Activated CD8-positive, alpha-beta T cell treated with anti-CD3 and anti-CD28 coated beads for 36 hours (primary cell): Measurements from ENCODE around the gene FRYL. TPM values are rescaled to one million over a fixed set of nuclear protein-coding genes. Genes with fewer than 3 reads are reported as not detected.
A peak's percentile ranks its signal among the peaks of the same experiment; 100 is the strongest.
"Not testable (repeated sequence)": the region's sequence is repeated elsewhere in the genome, so short reads cannot be mapped to it uniquely, and the experiment has no call there.

Source experiments
- ATAC-seq: fragments of 200-7000 bp; cut with Tn5 transposase; one replicate; pipeline ENCODE4 v1.10.0; 2021; ENCODE audit warnings: mild to moderate bottlenecking, moderate library complexity
- CTCF ChIA-PET: fragments of 350-600 bp; sonication (Branson Sonifier 250); formaldehyde crosslinking; loops from one replicate; lab custom pipeline; 2021; ENCODE audit warnings: antibody characterized with exemption; lab: Charles Lee
- POLR2A ChIA-PET: fragments of 350-600 bp; sonication (Branson Sonifier 250); formaldehyde crosslinking; loops from one replicate; lab custom pipeline; 2021; ENCODE audit warnings: antibody characterized with exemption; lab: Charles Lee
- DNase-seq: peaks from one replicate; pipeline ENCODE4 v3.0.0-alpha.2; 2020
- H3K27ac Mint-ChIP-seq: one replicate; pipeline ENCODE4 v1.8.0; 2021; ENCODE audit warnings: mild to moderate bottlenecking, mixed read lengths
- H3K27me3 Mint-ChIP-seq: one replicate; pipeline ENCODE4 v1.8.0; 2021; ENCODE audit warnings: mixed read lengths
- H3K36me3 Mint-ChIP-seq: one replicate; pipeline ENCODE4 v1.8.0; 2021; ENCODE audit warnings: low read depth, mixed read lengths
- H3K4me1 Mint-ChIP-seq: one replicate; pipeline ENCODE4 v1.8.0; 2021; ENCODE audit warnings: low read depth, mixed read lengths
- H3K4me3 Mint-ChIP-seq: one replicate; pipeline ENCODE4 v1.8.0; 2021; ENCODE audit warnings: mild to moderate bottlenecking, moderate library complexity, mixed read lengths
- H3K9me3 Mint-ChIP-seq: one replicate; pipeline ENCODE4 v1.8.0; 2021; ENCODE audit warnings: mixed read lengths
- intact Hi-C: fragments of 100-400 bp; cut with micrococcal nuclease; formaldehyde crosslinking; loops from one replicate; pipeline ENCODE4 v1.10.0; 2022
- total RNA-seq, 2 experiments: library from RNA; stranded (reverse); gene quantifications; one replicate each; pipeline ENCODE4 v1.2.3, GENCODE V29; 2021
- TF ChIP-seq, protein P1 (sequence below): fragments of 200-600 bp; IDR thresholded peaks from one replicate; pipeline ENCODE4 v1.8.0; 2022; ENCODE audit warnings: antibody characterized with exemption, mild to moderate bottlenecking

Gene FRYL
- total RNA-seq, 2 experiments from 2014 or later, result 66.6 to 73.2 TPM

DNA sequence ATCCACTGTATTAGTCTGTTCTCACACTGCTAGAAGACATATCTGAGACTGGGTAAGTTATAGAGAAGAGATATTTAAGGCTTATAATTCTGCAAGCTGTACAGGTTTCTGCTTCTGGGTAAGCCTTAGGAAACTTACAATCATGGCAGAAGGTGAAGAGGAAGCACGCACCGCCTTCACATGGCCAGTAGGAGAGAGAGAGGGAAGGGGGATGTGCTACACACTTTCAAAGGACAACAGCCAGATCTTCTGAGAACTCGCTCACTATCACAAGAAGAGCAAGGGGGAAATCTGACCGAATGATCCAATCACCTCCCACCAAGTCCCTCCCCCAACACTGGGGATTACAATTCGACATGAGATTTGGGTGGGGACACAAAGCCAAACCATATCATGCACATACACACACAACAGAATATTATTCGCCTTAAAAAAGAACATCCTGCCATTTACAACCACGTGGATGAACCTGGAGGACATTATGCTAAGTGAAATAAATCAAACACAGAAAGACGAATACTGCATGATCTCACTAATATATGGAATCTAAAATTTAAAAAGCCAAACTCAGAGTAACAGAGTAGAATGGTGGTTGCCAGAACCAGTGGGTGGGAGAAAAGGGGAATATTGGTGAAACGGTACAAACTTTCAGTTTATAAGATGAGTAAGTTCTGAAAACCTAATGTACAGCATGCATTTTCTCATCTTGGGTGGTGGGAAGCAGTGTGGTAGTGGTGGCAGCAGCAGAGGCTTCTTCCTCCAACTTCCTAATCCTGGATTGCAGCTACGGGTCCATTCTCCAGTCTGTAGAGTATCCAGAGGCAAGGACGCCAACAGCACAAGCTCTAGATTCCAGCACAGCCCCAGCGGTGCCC lies 12.8 kb downstream of the FRYL start:
- H3K27me3 Mint-ChIP-seq, result no peaks in the 10 kb centered on the region
- intact Hi-C loops, result no loop called here
- POLR2A ChIA-PET, result no interaction called here
- peak; percentile 9 for DNase-seq
- ATAC-seq, result peak; percentile 51
- peaks cover 5% of the 10 kb centered on the region for H3K9me3 Mint-ChIP-seq
- no peak overlapping the region for H3K4me3 Mint-ChIP-seq
- peaks cover 58% of the 10 kb centered on the region for H3K4me1 Mint-ChIP-seq
- H3K36me3 Mint-ChIP-seq, result peaks cover 15% of the 10 kb centered on the region
- TF ChIP-seq, protein P1, sequence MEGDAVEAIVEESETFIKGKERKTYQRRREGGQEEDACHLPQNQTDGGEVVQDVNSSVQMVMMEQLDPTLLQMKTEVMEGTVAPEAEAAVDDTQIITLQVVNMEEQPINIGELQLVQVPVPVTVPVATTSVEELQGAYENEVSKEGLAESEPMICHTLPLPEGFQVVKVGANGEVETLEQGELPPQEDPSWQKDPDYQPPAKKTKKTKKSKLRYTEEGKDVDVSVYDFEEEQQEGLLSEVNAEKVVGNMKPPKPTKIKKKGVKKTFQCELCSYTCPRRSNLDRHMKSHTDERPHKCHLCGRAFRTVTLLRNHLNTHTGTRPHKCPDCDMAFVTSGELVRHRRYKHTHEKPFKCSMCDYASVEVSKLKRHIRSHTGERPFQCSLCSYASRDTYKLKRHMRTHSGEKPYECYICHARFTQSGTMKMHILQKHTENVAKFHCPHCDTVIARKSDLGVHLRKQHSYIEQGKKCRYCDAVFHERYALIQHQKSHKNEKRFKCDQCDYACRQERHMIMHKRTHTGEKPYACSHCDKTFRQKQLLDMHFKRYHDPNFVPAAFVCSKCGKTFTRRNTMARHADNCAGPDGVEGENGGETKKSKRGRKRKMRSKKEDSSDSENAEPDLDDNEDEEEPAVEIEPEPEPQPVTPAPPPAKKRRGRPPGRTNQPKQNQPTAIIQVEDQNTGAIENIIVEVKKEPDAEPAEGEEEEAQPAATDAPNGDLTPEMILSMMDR, result no peak
- CTCF ChIA-PET, result no interaction called here
- no peak overlapping the region for H3K27ac Mint-ChIP-seq

DNA sequence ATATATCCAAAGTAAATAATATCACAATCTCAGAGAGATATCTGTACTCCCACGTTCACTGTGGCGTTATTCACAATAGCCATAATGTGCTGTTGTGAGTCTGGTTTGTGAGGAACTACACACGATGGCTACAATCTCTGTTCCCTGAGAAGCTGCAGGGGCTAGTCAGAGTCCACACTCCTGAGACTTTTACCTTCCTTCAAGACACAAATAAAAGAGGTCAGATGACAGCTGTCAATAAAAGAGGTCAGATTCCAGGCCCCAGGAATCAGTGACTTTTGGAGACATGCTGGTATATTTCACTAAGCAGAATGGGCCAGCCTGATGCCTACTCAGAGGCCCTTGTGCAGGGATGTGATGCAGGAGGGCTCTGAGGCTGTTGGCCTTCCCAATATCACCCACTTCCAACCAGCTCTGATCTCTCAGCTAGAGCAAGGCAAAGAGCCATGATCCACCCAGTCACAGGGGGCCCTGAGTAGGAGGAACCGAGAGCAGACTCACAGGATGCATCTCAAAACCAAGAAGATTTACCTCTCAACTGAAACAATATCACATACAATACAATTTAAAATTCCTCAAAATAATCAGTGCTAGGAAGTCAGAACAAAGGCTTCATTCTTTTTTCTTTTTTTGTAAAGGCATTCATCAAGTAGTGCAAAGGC lies 13.8 kb downstream of the FRYL start:
- Mint-ChIP-seq H3K4me3 (no peak overlapping the region), H3K9me3 (peaks cover 5% of the 10 kb centered on the region), H3K27me3 (no peaks in the 10 kb centered on the region), H3K27ac (no peak overlapping the region), H3K4me1 (peaks cover 62% of the 10 kb centered on the region), H3K36me3 (peaks cover 13% of the 10 kb centered on the region)
- intact Hi-C loops, result no loop called here
- ATAC-seq (peak; percentile 58), DNase-seq (peak; percentile 35)
- TF ChIP-seq, protein P1, result no peak
- ChIA-PET POLR2A (interaction anchor here (1.1 kb wide), 1 partner anchor 9 kb away, joined by 3 read pairs; no protein-coding TSS in a partner anchor), CTCF (no interaction called here)

DNA sequence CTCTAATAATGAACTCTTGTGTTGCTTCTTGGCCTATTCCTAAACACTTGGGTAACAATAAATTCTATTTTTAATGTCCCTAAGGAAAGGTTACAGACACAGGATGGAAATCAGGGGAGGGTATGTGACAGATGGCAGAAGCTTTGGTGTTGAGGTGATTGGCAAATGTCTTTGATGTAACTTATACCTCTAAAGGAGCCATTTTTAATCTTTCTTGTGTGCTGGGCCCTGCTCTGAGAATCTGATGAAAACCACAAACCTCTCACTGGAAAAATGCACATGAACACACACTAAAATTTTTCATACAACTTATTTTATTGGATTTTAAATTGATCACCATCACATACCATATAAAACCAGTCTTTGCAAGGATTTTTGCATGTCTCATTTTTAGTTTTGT lies 17.7 kb downstream of the FRYL start:
- intact Hi-C loops, result no loop called here
- no peak overlapping the region for H3K27ac Mint-ChIP-seq
- H3K4me3 Mint-ChIP-seq, result no peak overlapping the region
- H3K36me3 Mint-ChIP-seq, result peaks cover 18% of the 10 kb centered on the region
- H3K9me3 Mint-ChIP-seq, result peaks cover 6% of the 10 kb centered on the region
- DNase-seq (no peak), ATAC-seq (no peak)
- POLR2A ChIA-PET, result interaction anchor here (0.6 kb wide), 1 partner anchor 76 kb away, joined by 4 read pairs; no protein-coding TSS in a partner anchor
- peaks cover 40% of the 10 kb centered on the region for H3K4me1 Mint-ChIP-seq
- CTCF ChIA-PET, result no interaction called here
- TF ChIP-seq, protein P1, result no peak
- H3K27me3 Mint-ChIP-seq, result no peaks in the 10 kb centered on the region

DNA sequence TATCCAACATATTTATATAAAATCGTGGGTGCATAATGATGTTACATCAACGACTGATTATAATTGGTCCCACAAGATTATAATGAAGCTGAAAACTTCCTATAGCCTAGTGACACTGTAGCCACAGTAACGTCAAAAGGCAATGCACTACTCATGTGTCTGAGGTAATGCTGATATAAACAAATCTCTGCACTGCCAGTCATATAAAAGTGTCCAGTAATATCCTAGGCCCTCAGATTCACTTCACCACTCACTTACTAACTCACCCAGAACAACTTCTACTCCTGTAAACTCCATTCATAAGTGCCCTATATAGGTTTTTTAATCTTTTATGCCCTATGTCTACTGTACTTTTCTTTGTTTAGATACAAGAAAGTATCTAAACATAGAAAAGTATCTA lies 18.8 kb downstream of the FRYL start:
- TF ChIP-seq, protein P1, result no peak
- Mint-ChIP-seq H3K27ac (no peak overlapping the region), H3K4me1 (peaks cover 38% of the 10 kb centered on the region), H3K9me3 (peaks cover 2% of the 10 kb centered on the region), H3K27me3 (no peaks in the 10 kb centered on the region), H3K36me3 (peaks cover 15% of the 10 kb centered on the region), H3K4me3 (no peak overlapping the region)
- CTCF ChIA-PET, result no interaction called here
- no peak for DNase-seq
- intact Hi-C loops, result no loop called here
- POLR2A ChIA-PET, result no interaction called here
- ATAC-seq, result no peak

DNA sequence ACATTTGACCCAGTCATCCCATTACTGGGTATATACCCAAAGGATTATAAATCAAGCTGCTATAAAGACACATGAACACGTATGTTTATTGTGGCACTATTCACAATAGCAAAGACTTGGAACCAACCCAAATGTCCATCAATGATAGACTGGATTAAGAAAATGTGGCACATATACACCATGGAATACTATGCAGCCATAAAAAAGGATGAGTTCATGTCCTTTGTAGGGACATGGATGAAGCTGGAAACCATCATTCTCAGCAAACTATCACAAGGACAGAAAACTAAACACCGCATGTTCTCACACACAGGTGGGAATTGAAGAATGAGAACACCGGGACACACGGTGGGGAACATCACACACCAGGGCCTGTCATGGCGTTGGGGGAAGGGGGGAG lies 21.4 kb downstream of the FRYL start:
- H3K27ac Mint-ChIP-seq, H3K4me3 Mint-ChIP-seq, DNase-seq, intact Hi-C loops, POLR2A ChIA-PET, H3K9me3 Mint-ChIP-seq, ATAC-seq, H3K27me3 Mint-ChIP-seq: not testable (repeated sequence)
- CTCF ChIA-PET, result interaction anchor here (1.0 kb wide), 1 partner anchor 186 kb away, joined by 3 read pairs; no protein-coding TSS in a partner anchor
- peaks cover 40% of the 10 kb centered on the region for H3K4me1 Mint-ChIP-seq
- peaks cover 18% of the 10 kb centered on the region for H3K36me3 Mint-ChIP-seq
